Activated CD8-positive, alpha-beta memory T cell treated with anti-CD3 and anti-CD28 coated beads, Interleukin-2, amount 50 U/mL, for 48 hours (primary cell): ENCODE measurements around the gene ABCA8.

Source experiments
- DNase-seq: peaks from one replicate; pipeline ENCODE4 v3.0.0-alpha.2; 2020

Gene ABCA8

DNA sequence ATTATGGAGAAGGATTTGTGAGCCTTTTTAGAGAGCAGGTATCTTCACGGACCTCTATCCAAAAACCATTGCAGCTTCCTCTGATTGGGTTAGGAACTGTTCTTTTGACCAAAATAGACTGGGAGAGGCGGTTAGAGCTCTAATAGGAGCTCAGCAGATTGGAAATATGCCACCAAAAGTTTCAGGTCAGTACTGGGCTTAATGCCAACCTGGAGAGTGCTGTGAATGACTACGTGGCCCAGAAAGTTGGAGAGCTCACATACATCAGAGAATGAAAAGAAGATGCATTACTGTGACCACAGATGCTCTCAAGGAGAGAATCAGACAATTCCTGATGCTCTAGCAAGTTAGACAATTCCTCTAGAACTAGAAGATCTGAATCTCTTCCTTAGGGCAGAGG is 86.5 kb downstream of the ABCA8 start:
- DNase-seq: no peak

DNA sequence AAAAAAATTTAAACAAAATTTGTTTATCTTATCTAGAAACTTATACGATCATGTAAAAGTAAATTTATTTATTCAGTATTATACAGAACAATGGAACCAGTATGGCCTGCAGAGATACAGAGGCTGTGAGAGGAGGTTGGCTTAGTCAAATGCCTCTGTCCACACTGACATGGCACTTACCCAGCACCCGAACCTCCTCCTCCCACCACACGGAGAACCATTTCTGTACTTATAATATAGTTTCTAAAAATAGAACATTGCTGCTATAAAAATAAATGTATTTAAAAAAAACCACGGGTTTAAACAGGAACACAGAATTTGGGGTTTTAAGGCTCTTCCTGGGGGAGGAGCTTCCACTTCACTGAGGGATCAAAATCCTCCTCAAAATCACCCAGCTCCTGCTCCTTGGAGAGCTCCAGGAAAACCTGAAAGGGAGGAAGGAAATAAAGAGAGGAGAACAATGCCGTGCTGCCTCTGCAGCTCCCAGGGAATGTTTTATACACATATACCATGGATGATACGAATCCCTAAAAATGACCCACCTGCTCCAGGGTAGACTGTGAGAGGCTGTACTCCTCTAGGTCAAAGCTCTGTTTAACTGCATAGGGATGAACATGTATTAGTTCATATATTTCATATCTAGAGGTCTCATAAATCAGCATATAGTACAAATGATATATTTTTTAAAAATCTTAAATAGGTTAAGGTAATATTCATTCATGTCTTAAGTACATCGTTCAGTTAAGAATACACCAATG is 87.3 kb downstream of the ABCA8 start:
- no peak for DNase-seq

DNA sequence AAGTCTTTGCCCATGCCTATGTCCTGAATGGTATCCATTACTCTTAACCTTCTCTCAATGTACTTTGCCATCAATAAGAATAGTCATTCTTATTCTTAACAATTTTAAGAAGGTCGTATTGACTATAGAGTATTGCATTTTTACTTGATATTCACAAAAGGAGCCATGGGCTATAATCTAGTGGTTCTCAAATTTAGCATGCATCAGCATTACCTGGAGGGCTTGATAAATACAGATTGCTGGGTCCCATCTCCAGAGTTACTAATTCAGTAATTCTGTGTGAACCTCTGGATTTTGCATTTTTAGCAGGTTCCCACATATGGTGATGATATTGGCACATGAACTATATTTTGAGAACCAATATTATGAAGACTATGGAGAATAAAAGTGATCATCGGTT is 89.6 kb downstream of the ABCA8 start:
- no peak for DNase-seq

DNA sequence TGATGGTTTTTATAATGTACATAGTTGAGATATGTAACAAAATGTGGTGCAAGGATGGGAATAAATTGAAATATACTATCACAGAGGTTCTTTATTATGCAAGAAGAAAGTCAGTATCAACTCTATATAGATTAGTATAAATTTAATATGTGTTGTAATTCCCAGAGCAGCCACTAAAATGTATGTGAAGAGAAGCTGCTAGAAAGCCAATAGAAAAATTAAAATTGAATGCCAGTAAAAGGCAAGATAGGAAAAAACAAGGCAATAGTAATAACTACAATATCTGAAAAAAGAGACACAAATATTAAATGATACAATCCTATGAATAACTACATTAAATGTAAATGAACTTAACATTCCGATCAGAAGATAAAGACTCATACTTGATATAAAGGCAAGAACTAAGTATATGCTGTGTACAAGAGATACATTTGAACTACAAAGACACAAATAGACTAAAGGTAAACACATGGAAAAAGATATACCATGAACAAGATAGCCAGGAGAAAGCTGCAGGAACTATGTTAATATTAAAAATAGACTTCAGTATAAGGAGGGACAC is 92.0 kb downstream of the ABCA8 start:
- no peak for DNase-seq

DNA sequence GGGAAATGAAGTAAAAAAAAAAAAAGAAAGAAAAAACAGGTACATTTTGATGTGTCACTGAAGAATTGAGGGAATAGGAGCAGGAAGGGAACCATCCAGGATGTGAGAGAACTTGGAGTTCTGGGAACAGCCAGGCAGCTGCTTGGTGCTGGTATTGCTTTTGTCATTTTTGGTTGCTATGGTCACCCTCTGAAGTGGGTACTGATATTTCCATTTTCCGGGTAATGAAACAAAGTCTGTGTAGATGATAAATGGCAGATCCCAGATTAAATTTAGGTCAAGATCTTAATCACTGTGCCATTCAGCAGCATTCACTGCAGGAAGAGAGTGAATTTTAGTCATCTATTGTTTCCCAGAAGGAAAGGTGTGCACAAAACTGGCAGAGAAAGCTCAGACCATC is 93.6 kb downstream of the ABCA8 start:
- DNase-seq: no peak

DNA sequence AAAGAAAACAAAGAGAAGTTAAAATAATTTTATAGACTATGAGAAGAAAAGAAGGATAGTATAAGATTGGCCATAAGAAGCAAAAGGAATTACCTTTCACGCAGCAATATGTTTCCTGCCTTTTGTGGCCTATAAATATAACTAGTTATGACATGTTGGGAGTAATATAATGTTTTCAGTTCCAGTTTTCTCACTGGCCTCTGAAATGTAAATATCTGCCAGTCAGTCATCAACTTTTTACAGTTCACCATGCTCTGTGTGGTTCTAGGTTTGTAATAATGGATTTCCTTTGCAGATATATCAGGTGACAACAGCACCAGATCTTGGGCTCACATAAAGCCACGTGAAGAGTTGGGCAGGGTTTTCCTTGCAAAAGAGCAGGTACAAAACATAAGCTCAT is 94.3 kb downstream of the ABCA8 start:
- DNase-seq: no peak

DNA sequence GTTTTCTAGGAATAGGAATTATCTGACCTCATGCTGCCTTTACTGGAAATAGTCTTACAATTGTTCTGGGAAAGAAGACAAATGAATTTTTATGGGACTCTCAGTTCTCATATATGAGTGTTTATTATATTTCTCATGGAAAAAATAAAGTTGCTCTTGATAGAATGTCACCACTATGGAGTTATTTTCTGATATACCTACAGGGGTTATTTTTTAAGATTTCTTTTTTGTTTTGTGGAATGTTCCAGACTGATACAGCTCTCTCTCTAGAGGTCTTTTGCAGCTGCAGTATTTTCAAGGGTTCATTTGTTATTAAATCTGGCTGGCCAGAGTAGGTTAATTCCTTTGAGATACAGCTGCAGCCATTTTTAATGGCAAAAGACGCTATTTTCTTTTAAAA is 100.7 kb downstream of the ABCA8 start:
- DNase-seq: no peak

DNA sequence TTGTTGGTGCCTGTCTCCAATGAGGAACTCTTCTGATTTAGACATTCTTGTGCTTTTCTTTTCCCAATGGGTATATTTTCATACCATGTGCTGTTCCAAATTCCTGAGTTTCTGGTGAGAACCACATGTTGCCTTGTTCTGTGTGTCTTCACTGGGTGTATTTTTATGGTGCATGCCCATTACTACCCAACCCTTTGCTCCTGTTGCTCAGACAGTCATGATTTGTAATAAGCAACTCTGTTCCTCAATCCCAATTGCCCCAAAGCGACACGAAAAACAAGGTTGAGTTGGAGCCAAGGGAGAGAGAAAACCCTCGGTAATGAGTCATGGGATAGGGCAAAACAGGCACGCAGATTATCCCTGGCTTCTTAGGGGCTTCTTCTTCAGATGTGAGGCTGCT is 101.8 kb downstream of the ABCA8 start:
- DNase-seq: no peak

DNA sequence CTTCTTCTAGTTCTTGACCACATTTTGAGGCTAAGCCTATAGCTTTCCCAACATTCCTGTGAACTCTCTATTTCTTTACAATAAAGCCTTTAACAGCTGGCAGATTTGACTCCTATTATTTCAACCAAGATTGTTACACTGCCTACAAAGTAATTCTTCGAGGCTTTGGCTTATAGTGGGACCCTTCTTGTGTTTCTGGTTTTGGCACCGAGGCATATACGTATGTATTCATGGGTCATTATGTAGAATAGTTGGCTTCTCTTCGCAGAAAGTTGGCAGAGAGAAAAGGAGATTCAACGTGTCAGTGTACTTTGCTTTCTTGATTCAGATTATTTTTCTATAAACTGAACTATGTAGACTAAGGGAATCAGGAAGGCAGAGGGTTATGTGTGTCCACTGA is 102.2 kb downstream of the ABCA8 start:
- DNase-seq: no peak

DNA sequence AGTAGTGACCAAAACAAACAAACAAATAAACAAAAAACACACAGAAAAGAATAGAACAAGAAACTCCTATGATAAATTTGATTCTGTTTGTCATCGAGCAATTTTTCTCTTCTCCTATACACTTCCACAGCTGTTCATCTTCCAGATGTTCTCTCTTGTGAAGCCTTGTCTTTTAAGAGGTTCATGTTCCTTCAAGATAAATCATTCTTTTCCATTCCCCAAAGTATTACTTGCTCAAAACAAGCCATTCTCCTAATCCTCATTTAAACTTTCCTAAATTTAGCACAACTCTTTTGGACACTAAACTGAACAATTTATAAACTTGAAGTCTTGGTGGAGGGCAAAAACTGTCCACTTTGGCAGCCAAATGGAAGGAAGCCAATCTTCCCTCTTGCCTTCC is 103.3 kb downstream of the ABCA8 start:
- no peak for DNase-seq

DNA sequence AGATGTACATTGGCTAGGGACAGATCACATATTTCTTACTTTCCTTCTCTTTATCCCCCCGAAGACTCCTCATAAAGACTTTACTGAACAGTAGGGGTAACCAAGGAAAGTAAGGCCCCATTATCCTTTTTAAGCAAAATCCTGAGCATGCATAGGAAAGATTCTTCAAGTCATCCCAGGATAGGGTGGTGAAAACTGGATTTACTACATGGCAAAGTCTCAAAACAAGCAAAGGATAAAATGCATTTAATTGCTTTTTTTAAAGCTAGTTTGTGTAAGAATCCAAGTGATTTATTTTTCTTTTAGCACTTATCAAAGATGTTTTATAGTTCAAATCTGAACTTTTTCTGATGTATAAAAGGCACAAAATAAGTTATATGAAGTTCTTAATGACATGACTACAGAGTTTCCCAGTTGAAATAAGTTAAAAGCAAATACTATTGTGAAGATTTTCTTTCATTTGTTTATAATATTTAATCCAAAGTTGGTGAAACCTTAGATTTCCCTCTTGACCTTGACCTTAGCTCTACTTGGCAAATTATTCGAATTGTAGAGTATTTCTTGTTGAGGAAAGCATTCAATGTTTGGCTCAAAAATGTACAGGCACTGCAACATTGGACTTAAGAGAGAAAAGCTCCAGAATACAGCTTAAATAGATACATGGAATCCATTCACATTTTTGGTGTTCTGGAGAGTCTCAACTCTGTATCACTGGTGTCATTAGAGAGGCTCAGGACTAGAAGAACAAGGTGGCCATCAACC is 104.3 kb downstream of the ABCA8 start:
- no peak for DNase-seq

DNA sequence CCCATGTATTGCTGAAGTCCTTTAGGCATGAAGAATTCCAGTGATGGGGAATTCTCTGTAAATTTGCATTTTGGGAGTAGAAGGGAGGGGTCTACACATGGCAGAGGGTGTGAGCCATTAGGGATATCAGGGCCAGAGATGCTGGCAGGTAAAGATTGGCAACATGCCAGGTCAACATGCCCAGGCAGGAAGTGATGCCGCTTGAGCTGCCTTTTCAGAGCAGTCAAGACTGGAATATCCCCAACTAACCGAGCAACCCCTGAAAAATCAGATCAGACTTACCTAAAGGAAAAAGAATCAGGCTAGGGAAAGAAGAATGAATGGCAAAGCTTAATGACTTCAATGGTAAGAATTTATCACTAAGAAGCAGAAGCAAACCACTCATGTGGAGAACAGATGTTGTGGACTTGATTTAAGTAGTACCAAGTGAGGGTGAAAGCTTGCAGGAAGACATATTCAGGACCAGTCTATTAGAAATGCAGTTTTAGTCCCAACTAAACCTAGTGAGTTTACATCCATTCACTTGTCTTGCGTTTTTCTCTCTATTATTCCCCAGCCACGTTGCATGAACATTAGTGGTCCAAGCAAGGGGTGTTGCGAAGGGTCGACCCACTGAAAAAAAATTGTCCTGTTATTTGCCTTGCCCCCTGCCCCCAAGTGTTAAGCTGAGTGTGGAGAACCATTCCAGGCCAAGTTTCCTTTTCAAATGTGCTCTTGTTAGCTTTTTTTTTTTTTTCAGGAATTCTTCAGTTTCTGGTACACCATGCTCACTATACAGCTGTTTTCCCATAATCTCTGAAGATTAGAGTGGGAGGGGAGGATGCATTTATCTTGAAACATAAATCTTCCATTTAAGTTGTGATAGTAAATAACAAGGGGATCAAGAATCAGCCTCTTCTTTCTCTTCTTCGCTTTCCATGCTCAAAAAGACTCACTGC is 105.2 kb downstream of the ABCA8 start:
- no peak for DNase-seq

DNA sequence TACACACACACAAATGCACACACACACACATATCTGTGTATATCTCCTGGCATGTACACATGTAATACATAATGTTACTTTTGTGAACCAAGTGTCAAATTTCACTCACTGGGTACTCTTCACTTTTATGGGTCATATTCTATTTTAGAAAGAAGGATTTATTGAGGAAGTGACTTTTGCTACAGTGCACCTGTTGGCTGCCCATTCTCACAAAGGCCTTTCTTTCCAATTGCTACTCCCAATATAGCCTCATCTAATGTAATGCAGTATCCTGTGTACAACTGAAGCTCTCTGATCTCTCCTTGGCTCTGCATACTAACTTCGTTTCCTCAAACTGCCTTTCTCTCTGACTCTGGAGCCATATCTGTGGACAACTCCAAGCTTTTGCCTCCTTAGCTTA is 107.5 kb downstream of the ABCA8 start:
- DNase-seq: no peak

DNA sequence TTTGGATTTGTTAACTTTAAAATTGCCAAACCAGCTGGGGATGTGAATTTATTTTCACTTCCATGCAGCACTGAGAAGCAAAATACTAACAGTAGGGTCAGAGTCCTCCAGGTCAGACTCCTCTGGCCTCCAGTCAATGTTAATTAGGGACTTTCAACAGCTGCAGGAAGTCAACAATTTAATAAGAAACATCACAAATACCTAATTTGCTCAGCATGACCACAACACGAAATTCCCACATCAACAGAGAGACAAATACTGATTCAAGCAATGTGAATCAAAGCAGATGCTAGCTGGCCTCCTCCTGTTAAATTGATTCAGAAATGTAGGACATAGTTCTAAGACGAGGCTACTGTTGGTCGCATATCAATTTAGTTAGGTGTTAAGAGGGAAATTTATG is 111.7 kb downstream of the ABCA8 start:
- no peak for DNase-seq

DNA sequence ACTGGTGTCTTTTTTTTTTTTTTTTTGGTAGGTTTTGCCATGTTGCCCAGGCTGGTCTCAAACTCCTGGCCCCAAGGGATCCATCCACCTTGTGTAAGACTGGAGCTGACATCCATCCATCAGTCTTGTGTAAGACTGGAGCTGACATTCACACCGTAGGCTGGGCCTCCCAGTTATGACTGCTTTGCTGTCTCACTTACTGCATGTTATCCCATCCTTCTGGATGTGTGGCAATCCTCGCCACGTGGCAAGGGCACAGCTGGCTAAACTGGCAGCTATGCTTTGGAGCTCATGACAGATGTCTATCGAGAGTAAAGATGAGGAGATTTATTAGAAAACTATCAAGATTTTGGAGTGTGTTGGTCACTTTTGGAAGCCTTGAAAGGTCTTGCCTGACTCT is 115.1 kb downstream of the ABCA8 start:
- no peak for DNase-seq

DNA sequence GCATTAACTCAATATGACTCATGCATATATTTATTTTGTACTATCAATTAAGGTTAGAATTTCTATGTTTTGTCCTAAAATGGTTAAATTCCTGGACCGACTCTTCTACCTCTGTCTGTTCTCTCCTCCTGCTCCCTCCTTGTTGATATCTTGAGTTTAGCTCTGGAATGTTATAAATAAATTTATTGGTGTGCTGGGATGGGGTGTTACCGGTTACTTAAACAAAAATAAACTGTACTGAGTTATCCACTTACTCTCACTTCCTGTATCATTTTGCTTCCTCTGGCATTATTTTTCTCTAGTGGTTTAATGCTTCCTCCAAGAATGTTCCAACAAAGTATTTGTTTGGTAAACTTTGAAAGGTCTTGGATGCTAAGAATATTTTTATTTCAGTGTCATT is 120.1 kb downstream of the ABCA8 start:
- no peak for DNase-seq

DNA sequence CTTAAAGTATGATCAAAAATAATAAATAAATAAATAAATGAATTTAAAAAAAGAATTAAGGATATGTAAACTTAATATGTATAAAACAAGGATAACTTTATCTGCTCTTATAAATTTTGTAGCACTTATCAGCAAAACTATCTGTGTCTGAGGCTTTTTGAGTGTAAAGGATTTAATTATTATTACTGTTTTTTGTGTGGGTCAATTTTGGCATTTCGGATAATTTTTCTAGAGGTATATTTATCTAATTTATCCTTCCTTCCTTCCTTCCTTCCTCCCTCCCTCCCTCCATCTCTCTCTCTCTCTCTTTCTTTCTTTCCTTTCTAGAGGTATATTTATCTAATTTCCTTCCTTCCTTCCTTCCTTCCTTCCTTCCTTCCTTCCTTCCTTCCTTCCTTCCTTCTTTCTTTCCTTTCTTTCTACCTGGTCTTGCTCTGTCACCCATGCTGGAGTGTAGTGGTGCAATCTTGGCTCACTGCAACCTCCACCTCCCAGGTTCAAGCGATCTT is 120.8 kb downstream of the ABCA8 start:
- no peak for DNase-seq

DNA sequence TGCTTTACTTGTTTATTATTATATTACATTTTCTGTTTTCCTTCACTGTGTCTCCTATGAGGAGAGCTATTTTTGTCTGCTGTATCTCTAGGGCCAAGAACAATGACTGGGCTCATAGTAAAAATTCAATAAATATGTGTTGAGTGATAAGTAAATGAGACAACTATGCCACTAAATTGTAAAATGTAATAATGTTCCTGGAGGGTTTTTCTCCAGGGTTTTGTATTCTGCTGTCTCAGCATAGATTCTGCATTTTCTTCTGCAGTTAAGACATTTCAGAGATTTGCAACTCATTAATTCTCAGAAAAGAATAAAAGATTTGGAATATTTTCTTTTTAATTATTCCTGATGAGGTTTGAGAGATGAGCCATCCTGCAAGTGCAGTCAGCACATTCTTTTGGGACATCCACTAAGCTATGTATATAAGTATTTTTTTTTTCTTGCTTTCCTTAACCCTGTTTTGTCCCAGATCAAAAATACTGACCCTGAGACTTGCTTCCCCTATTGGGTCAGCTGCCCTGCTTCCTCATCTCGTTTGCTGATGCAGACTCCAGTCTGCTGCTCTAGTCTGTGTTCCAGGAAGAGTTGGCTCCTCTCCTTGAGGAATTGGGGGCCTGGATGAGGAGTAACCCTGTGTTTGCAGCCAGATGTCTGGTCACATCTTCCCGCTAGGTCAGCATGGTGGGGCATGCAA is 122.9 kb downstream of the ABCA8 start:
- DNase-seq: no peak

DNA sequence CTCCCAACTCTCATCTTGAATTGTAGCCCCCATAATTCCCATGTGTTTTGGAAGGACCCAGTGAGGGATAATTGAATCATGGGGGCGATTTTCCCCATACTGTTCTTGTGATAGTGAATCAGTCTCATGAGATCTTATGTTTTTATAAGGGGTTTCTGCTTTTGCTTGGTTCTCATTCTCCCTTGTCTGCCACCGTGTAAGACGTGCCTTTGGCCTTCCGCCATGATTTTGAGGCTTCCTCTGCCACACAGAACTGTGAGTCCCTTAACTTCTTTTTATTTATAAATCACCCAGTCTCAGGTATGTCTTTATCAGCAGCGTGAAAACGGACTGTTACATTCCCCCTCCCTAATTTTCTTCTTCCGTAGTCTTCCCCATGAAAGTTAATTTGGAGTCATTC is 124.0 kb downstream of the ABCA8 start:
- no peak for DNase-seq

DNA sequence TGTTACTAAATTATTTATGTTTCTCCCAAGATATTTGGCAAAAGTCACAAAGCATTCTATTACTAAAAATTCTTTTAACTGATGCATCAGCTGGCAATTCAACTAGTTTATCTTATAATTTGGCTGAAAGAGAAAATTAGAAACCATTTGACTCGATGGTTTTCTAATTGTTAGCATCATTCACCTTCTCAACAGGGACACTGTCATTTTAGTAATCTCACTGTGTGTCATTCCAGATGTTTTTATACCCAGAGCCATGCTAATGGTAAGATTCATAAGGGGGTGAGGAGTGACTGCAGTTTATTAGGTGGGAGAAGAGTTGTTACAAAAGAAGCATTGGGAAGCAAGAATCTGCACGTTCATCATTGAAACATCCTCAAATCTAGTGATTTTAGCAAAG is 124.9 kb downstream of the ABCA8 start:
- no peak for DNase-seq

DNA sequence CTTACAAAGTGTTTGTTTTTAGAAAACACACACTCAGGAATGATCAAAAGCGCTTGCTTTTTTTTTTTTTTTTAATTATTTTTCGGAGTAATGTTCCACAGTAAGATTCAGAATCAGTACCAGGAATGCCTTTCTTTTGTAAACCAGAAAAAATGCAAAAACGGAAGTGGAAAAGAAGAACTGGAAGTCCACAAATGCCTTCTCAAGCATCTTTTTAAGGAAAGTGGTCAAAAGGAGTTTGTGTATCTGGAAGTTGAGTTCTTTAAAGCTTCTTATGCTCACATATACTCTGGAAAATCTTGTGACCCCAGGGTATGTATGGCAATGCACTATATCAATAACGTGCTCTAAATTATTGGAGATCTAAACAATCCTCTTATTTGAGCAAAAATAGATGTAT is 126.0 kb downstream of the ABCA8 start:
- DNase-seq: no peak

DNA sequence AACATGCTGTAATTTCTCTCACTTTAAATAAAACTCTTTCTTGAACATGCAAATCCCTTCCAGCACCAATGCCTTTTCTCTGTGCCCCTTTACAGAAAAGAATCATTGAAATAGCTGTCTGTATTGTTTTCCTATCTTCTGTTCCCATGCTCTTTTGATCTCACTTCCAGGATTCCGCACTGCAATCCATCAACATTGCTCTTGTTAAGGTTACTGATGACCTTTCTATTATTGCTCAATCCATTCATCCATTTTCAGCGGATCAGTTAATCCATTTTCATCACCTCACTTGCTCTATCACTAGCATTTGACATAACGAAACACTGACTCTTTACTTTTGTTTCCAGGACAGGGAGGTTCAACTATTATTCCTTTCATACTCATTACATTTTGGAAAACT is 130.5 kb downstream of the ABCA8 start:
- no peak for DNase-seq
